Activated CD8-positive, alpha-beta memory T cell treated with anti-CD3 and anti-CD28 coated beads, Interleukin-2, amount 50 U/mL, for 4 hours (primary cell): ENCODE measurements around the gene CREM.

Experiments
- DNase-seq: peaks from one replicate; pipeline ENCODE4 v3.0.0-alpha.2; 2020

CREM gene

GRCh38 chr10:35136263-35136815, 9.7 kb downstream of the CREM start:
- DNase-seq, result no peak

- DNase-seq, result no peak
These were observed 13.5 kb downstream of the CREM start for GRCh38 chr10:35140126-35140525.

- no peak for DNase-seq
These were observed 14.1 kb downstream of the CREM start for GRCh38 chr10:35140727-35141126.

- no peak for DNase-seq
These were observed 23.7 kb downstream of the CREM start for GRCh38 chr10:35150308-35150707.

GRCh38 chr10:35152992-35153391, 26.3 kb downstream of the CREM start:
- DNase-seq, result no peak

GRCh38 chr10:35153716-35154115, 27.1 kb downstream of the CREM start:
- DNase-seq, result no peak

- no peak for DNase-seq
These were observed 34.1 kb downstream of the CREM start for GRCh38 chr10:35160743-35161142.

- DNase-seq, result no peak
These were observed 35.3 kb downstream of the CREM start for GRCh38 chr10:35161906-35162305.

- DNase-seq, result no peak
These were observed 38.5 kb downstream of the CREM start for GRCh38 chr10:35165136-35165535.

GRCh38 chr10:35165811-35166210, 39.2 kb downstream of the CREM start:
- no peak for DNase-seq

- DNase-seq, result no peak
These were observed 40.0 kb downstream of the CREM start for GRCh38 chr10:35166607-35167006.

GRCh38 chr10:35167342-35167741, 40.7 kb downstream of the CREM start:
- no peak for DNase-seq

GRCh38 chr10:35172146-35172545, 45.5 kb downstream of the CREM start:
- DNase-seq, result no peak

GRCh38 chr10:35172574-35172973, 45.9 kb downstream of the CREM start:
- no peak for DNase-seq

GRCh38 chr10:35178331-35178730, 51.7 kb downstream of the CREM start:
- no peak for DNase-seq

- DNase-seq, result no peak
These were observed 56.2 kb downstream of the CREM start for GRCh38 chr10:35182631-35183510.

GRCh38 chr10:35184527-35185171, 58.0 kb downstream of the CREM start:
- DNase-seq, result no peak

GRCh38 chr10:35185260-35186034, 58.8 kb downstream of the CREM start:
- DNase-seq, result no peak

GRCh38 chr10:35188954-35189353, 62.3 kb downstream of the CREM start:
- no peak for DNase-seq

- no peak for DNase-seq
These were observed 64.9 kb downstream of the CREM start for GRCh38 chr10:35191523-35191922.

GRCh38 chr10:35192645-35193249, 66.1 kb downstream of the CREM start:
- no peak for DNase-seq

GRCh38 chr10:35194471-35194870, 67.8 kb downstream of the CREM start:
- DNase-seq, result no peak

GRCh38 chr10:35194906-35195305, 68.3 kb downstream of the CREM start:
- peak; percentile 35 for DNase-seq
